NCI-H146 treated with DMSO at 0.1 percent for 48 hours (cell line): ENCODE results near the gene PFN2.

Experiments used
- DNase-seq: peaks from one replicate; lab custom pipeline; 2025; ENCODE audit not compliant: unreplicated experiment; lab: John Stamatoyannopoulos, UW

The PFN2 gene

DNA sequence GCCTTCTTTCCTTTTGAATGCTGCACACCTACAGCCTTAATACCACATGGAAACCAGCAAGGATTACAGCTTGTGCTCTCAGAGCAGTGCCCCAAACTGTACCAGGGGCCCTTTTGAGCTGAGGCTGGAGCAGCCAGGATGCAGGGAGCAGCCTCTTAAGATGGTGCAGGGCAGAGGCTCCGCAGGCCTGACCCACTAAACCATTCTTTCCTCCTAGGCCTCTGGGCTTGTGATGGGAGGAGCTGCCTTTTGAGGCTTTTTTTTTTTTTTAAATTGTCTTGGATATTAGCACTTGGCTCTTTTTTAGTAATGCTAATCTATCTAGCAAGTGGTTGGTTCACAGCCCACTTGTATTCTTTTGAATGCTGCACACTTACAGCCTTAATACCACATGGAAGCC lies 37.7 kb downstream of the PFN2 start:
- DNase-seq = no peak

GRCh38 chr3:149920119-149920518 lies 50.6 kb downstream of the PFN2 start:
- no peak for DNase-seq

- DNase-seq = no peak
Measured at GRCh38 chr3:149919509-149919908, 51.2 kb downstream of the PFN2 start.

DNA sequence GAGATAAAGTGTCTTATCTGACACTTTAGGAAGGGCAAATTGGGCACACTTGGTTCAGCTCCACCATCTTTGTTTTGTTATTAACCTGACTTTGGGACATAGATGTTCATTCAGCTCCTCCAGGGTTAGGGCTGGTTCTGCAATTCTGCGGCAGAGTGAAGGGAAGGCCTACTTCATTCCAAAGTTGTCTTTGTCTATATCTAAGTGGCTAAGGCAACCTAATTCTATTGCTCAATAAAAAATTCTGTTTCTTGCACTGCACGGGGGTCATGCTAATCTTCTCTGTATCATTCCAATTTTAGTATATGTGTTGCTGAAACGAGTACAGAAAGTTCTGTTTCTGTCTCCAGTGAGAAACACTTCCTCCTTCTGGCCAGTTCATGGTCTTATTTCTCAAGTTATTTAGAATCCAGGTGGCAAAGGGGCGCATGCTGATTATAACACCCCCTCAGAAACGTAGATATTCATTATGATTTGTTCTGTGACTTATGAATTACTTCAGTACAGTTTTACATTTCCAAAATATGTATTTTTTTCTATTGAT lies 53.5 kb downstream of the PFN2 start:
- no peak for DNase-seq
